Fibroblast of lung (primary cell): Measurements from ENCODE around the gene ATP5F1E. TPM values are rescaled to one million over a fixed set of nuclear protein-coding genes. Genes with fewer than 3 reads are reported as not detected.
"Not testable (repeated sequence)": the region's sequence is repeated elsewhere in the genome, so short reads cannot be mapped to it uniquely, and the experiment has no call there.

ENCODE experiments used
- DNase-seq, 2 donors: peaks; one replicate each; pipeline versions ENCODE4 v3.0.0 to v3.0.0-alpha.2; 2010; ENCODE audit warnings: low read depth in 2 of 2
- H2AFZ ChIP-seq: 2 replicates; pipeline ENCODE4 v1.5.1; 2012; ENCODE audit warnings: low read length, control low read depth, inconsistent platforms
- H3K27ac ChIP-seq: 2 replicates; pipeline ENCODE4 v1.5.1; 2011; ENCODE audit warnings: low read length, control low read depth; ENCODE audit not compliant: insufficient read depth
- H3K27me3 ChIP-seq: 2 replicates; pipeline ENCODE4 v1.5.1; 2011; ENCODE audit warnings: mild to moderate bottlenecking, low read length; ENCODE audit not compliant: control insufficient read depth, insufficient read depth
- H3K36me3 ChIP-seq: 2 replicates; pipeline ENCODE4 v1.5.1; 2011; ENCODE audit warnings: low read length; ENCODE audit not compliant: control insufficient read depth, insufficient read depth
- H3K4me1 ChIP-seq: 2 replicates; pipeline ENCODE4 v1.5.1; 2011; ENCODE audit warnings: low read length; ENCODE audit not compliant: control insufficient read depth, insufficient read depth; ENCODE audit errors: extremely low read depth
- H3K4me2 ChIP-seq: 2 replicates; pipeline ENCODE4 v1.5.1; 2011; ENCODE audit warnings: low read length, control low read depth; ENCODE audit not compliant: insufficient read depth; ENCODE audit errors: extremely low read depth
- H3K4me3 ChIP-seq, 4 experiments: fragments of 200-600 bp in 1 of 4; sonication (generic) in 1 of 4; replicated peaks in 1 of 4; 2 replicates each; pipeline ENCODE4 v1.5.1; 2011 to 2016; ENCODE audit warnings: low read length in 4 of 4, low read depth in 3 of 4, mild to moderate bottlenecking in 3 of 4, control low read depth in 2 of 4, inconsistent platforms in 1 of 4, mixed read lengths in 1 of 4; ENCODE audit not compliant: insufficient read depth in 1 of 4; ENCODE audit errors: control extremely low read depth in 1 of 4
- H3K79me2 ChIP-seq: 2 replicates; pipeline ENCODE4 v1.5.1; 2012; ENCODE audit warnings: mild to moderate bottlenecking, low read length, inconsistent platforms; ENCODE audit not compliant: control insufficient read depth, insufficient read depth
- H3K9ac ChIP-seq: 2 replicates; pipeline ENCODE4 v1.5.1; 2011; ENCODE audit warnings: mild to moderate bottlenecking, low read length, control low read depth; ENCODE audit not compliant: insufficient read depth
- H3K9me3 ChIP-seq: 2 replicates; pipeline ENCODE4 v1.5.1; 2012; ENCODE audit warnings: low read depth, low read length; ENCODE audit not compliant: control insufficient read depth, insufficient read depth
- H4K20me1 ChIP-seq: 2 replicates; pipeline ENCODE4 v1.5.1; 2011; ENCODE audit warnings: low read length; ENCODE audit not compliant: control insufficient read depth, insufficient read depth; ENCODE audit errors: extremely low read depth
- CTCF ChIP-seq, 2 donors: IDR thresholded peaks in 1 of 2; conservative IDR thresholded peaks in 1 of 2; 1 replicate in 1 of 2; 2 replicates in 1 of 2; pipeline ENCODE4 v1.5.1; 2011 to 2012; ENCODE audit warnings: low read length in 2 of 2, control low read depth in 1 of 2, inconsistent platforms in 1 of 2, low read depth in 1 of 2, mild to moderate bottlenecking in 1 of 2
- EZH2 ChIP-seq: IDR thresholded peaks from 2 replicates; pipeline ENCODE4 v1.5.1; 2012; ENCODE audit warnings: low read length, control low read depth, mild to moderate bottlenecking; ENCODE audit errors: missing control alignments
- polyA plus RNA-seq, 2 donors: library from polyadenylated mRNA; depleted of rRNA in 1 of 2; stranded (reverse) in 1 of 2; unstranded in 1 of 2; fragments of >200 nt; gene quantifications; 2 replicates each; pipeline ENCODE4 v1.2.1, GENCODE V29; 2011 to 2012; ENCODE audit warnings: missing spikeins in 1 of 2
- total RNA-seq: library from RNA; depleted of rRNA; stranded (reverse); fragments of >200 nt; gene quantifications from 2 replicates; pipeline ENCODE4 v1.2.1, GENCODE V29; 2014

Gene ATP5F1E
- total and polyA plus RNA-seq, 2 donors (not counting 1 experiment from before 2014, with no cell fraction given): 37.8 to 56.5 TPM

- peak overlapping the region; percentile 39 for H2AFZ ChIP-seq
- no peak for DNase-seq
- no peak overlapping the region for H3K4me3 ChIP-seq
These were observed 11.6 kb upstream of the ATP5F1E start for GRCh38 chr20:59043698-59044097.

GRCh38 chr20:59042796-59043631 is 10.9 kb upstream of the ATP5F1E start:
- Histone ChIP-seq H3K36me3 (no peaks in the 10 kb centered on the region), H3K27ac (no peak overlapping the region), H3K9ac (no peak overlapping the region), H3K4me2 (peak overlapping the region; percentile 81), H3K79me2 (peaks cover 40% of the 10 kb centered on the region), H3K4me3 (peak overlapping the region; percentile 74 to 93 (median 86)), H4K20me1 (no peaks in the 10 kb centered on the region), H2AFZ (peak overlapping the region; percentile 94), H3K9me3 (no peaks in the 10 kb centered on the region), H3K4me1 (peaks cover 5% of the 10 kb centered on the region), H3K27me3 (no peaks in the 10 kb centered on the region)
- no peak for TF ChIP-seq EZH2
- no peak for TF ChIP-seq CTCF (conservative IDR thresholded peaks at IDR 0.05 in 1 of 2, IDR thresholded peaks at IDR 0.05 in 1 of 2; ENCODE audit: low read depth in 1 of 2, low read length in 2 of 2)
- DNase-seq: peak; percentile 81 to 92

More at GRCh38 chr20:59043698-59044097, 11.6 kb upstream of the ATP5F1E start:
- H3K27me3 ChIP-seq: no peaks in the 10 kb centered on the region
- H3K9me3 ChIP-seq: no peaks in the 10 kb centered on the region
- peaks cover 7% of the 10 kb centered on the region for H3K4me1 ChIP-seq
- H3K27ac ChIP-seq: no peak overlapping the region
- peaks cover 36% of the 10 kb centered on the region for H3K79me2 ChIP-seq
- no peaks in the 10 kb centered on the region for H3K36me3 ChIP-seq
- H3K4me2 ChIP-seq: no peak overlapping the region
- H4K20me1 ChIP-seq: no peaks in the 10 kb centered on the region
- H3K9ac ChIP-seq: no peak overlapping the region
- TF ChIP-seq CTCF (conservative IDR thresholded peaks at IDR 0.05 in 1 of 2, IDR thresholded peaks at IDR 0.05 in 1 of 2; ENCODE audit: low read depth in 1 of 2, low read length in 2 of 2) (no peak), EZH2 (no peak)

- no peaks in the 10 kb centered on the region for H3K9me3 ChIP-seq
- DNase-seq: peak; percentile 11 to 20
- peaks cover 46% of the 10 kb centered on the region for H3K79me2 ChIP-seq
- H3K27me3 ChIP-seq: no peaks in the 10 kb centered on the region
- peak within 1 kb of the TSS; percentile 74 to 93 (median 86) for H3K4me3 ChIP-seq
- peak within 1 kb of the TSS; percentile 66 for H3K9ac ChIP-seq
- no peaks in the 10 kb centered on the region for H4K20me1 ChIP-seq
- H2AFZ ChIP-seq: peak within 1 kb of the TSS; percentile 94
- H3K27ac ChIP-seq: peak within 1 kb of the TSS; percentile 52
- TF ChIP-seq EZH2: no peak
- no peak for TF ChIP-seq CTCF (conservative IDR thresholded peaks at IDR 0.05 in 1 of 2, IDR thresholded peaks at IDR 0.05 in 1 of 2; ENCODE audit: low read depth in 1 of 2, low read length in 2 of 2)
- H3K4me1 ChIP-seq: peaks cover 5% of the 10 kb centered on the region
- peaks cover 2% of the 10 kb centered on the region for H3K36me3 ChIP-seq
- H3K4me2 ChIP-seq: peak within 1 kb of the TSS; percentile 86
These were observed 10.1 kb upstream of the ATP5F1E start, which contains the start of gene PRELID3B for GRCh38 chr20:59042151-59042795. Gene PRELID3B (minus strand): TSS chr20:59042786. CDS start chr20:59042730, 56 bp downstream.

GRCh38 chr20:59041487-59041886 is 9.4 kb upstream of the ATP5F1E start:
- not testable (repeated sequence) for H3K27ac ChIP-seq, H3K36me3 ChIP-seq, H3K9me3 ChIP-seq, DNase-seq, H3K4me1 ChIP-seq, H4K20me1 ChIP-seq, H2AFZ ChIP-seq, H3K27me3 ChIP-seq, H3K9ac ChIP-seq
- Histone ChIP-seq H3K4me2 (peak overlapping the region; percentile 86), H3K4me3 (peak overlapping the region; percentile 74 to 93 (median 86)), H3K79me2 (peaks cover 46% of the 10 kb centered on the region)
